Measurements from ENCODE around the gene ZC2HC1B. TPM values are rescaled to one million over a fixed set of nuclear protein-coding genes. Genes with fewer than 3 reads are reported as not detected.

Gene ZC2HC1B
- total and polyA plus RNA-seq, 12 donors, result 0.28 TPM; not detected in 11

DNA sequence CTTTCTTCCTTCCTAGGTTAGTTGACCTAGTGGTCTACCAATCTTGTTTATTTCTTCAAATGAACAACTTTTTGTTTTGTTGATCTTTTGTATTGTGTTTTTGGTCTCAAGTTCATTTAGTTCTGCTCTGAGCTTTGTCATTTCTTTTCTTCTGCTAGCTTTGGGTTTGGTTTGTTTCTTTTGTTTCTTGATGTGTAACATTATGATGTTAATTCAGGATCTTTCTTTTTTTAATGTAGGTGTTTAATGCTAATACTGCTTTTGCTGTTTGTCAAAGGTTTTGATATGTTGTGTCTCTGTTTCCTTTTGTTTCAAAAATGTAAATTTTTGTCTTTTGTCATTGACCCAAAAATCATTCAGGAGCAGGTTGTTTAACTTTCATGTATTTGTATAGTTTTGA is 65.7 kb downstream of the ZC2HC1B start:
- Histone ChIP-seq H3K9me3 (peaks cover 0 to 48% (median 13%) of the 10 kb centered on the region in 11 donors), H3K4me3 (no peak overlapping the region), H3K4me1 (no peaks in the 10 kb centered on the region), H3K27me3 (no peaks in the 10 kb centered on the region), H3K36me3 (no peaks in the 10 kb centered on the region), H3K27ac (no peak overlapping the region)
- no peak for DNase-seq
- intact Hi-C loops (cut with DNase I), result no loop called here
- TF ChIP-seq, protein P1, sequence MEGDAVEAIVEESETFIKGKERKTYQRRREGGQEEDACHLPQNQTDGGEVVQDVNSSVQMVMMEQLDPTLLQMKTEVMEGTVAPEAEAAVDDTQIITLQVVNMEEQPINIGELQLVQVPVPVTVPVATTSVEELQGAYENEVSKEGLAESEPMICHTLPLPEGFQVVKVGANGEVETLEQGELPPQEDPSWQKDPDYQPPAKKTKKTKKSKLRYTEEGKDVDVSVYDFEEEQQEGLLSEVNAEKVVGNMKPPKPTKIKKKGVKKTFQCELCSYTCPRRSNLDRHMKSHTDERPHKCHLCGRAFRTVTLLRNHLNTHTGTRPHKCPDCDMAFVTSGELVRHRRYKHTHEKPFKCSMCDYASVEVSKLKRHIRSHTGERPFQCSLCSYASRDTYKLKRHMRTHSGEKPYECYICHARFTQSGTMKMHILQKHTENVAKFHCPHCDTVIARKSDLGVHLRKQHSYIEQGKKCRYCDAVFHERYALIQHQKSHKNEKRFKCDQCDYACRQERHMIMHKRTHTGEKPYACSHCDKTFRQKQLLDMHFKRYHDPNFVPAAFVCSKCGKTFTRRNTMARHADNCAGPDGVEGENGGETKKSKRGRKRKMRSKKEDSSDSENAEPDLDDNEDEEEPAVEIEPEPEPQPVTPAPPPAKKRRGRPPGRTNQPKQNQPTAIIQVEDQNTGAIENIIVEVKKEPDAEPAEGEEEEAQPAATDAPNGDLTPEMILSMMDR (IDR thresholded peaks at IDR 0.05), result no peak
- no peak for ATAC-seq

DNA sequence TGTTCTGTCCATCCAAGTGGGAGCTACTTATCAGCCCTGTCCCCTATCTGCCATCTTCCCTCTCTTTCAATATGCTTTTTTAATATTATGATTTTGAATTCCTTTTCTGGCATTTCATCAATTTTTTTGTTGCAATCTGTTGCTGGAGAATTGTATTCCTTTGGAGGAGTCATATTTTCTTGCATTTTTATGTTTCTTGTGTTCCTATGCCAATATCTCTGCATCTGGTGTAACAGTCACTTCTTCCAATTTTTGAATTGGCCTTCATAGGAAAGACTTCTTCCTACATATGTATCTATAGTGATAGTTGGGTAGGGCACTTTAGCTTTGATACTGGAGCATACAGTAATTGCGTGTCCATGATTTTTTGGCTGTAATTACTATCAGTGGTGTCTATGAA is 70.1 kb downstream of the ZC2HC1B start:
- no peak overlapping the region for H3K4me3 ChIP-seq
- WGBS, 2 donors, result 97% methylated on average over 1 of the region's 1 CpG
- ATAC-seq (no peak), DNase-seq (no peak)
- TF ChIP-seq, protein P1 (IDR thresholded peaks at IDR 0.05), result no peak
- peaks cover 0 to 34% (median 13%) of the 10 kb centered on the region in 11 donors for H3K9me3 ChIP-seq
- no peaks in the 10 kb centered on the region for H3K36me3 ChIP-seq
- no peaks in the 10 kb centered on the region for H3K27me3 ChIP-seq
- intact Hi-C loops (cut with DNase I), result no loop called here
- no peak overlapping the region for H3K27ac ChIP-seq
- H3K4me1 ChIP-seq, result peaks cover 0 to 8% (median 0%) of the 10 kb centered on the region in 9 donors

GRCh38 chr6:143934867-143935266 is 70.6 kb downstream of the ZC2HC1B start:
- no peak for DNase-seq
- no peaks in the 10 kb centered on the region for H3K36me3 ChIP-seq
- H3K4me1 ChIP-seq, result peaks cover 0 to 8% (median 0%) of the 10 kb centered on the region in 9 donors
- no peaks in the 10 kb centered on the region for H3K27me3 ChIP-seq
- peaks cover 0 to 34% (median 13%) of the 10 kb centered on the region in 11 donors for H3K9me3 ChIP-seq
- no peak overlapping the region for H3K4me3 ChIP-seq
- no peak for ATAC-seq
- intact Hi-C loops (cut with DNase I), result no loop called here
- whole genome bisulfite sequencing, 2 donors, result 80 to 99% methylated on average over 4 of the region's 4 CpGs
- TF ChIP-seq, protein P1 (IDR thresholded peaks at IDR 0.05), result no peak
- H3K27ac ChIP-seq, result no peak overlapping the region

GRCh38 chr6:143936347-143936746 is 72.1 kb downstream of the ZC2HC1B start:
- H3K4me3 ChIP-seq, result no peak overlapping the region
- TF ChIP-seq, protein P1 (IDR thresholded peaks at IDR 0.05), result no peak
- intact Hi-C loops (cut with DNase I), result no loop called here
- H3K9me3 ChIP-seq, result peaks cover 0 to 25% (median 12%) of the 10 kb centered on the region in 11 donors
- peaks cover 0 to 8% (median 0%) of the 10 kb centered on the region in 9 donors for H3K4me1 ChIP-seq
- peaks cover 0 to under 1% (median 0%) of the 10 kb centered on the region in 9 donors for H3K36me3 ChIP-seq
- WGBS, 2 donors, result 89 to 92% methylated on average over 3 of the region's 3 CpGs
- H3K27ac ChIP-seq, result no peak overlapping the region
- DNase-seq (no peak), ATAC-seq (no peak)
- H3K27me3 ChIP-seq, result no peaks in the 10 kb centered on the region
